ENCODE results near the gene PLXNA2.

PLXNA2 gene

DNA sequence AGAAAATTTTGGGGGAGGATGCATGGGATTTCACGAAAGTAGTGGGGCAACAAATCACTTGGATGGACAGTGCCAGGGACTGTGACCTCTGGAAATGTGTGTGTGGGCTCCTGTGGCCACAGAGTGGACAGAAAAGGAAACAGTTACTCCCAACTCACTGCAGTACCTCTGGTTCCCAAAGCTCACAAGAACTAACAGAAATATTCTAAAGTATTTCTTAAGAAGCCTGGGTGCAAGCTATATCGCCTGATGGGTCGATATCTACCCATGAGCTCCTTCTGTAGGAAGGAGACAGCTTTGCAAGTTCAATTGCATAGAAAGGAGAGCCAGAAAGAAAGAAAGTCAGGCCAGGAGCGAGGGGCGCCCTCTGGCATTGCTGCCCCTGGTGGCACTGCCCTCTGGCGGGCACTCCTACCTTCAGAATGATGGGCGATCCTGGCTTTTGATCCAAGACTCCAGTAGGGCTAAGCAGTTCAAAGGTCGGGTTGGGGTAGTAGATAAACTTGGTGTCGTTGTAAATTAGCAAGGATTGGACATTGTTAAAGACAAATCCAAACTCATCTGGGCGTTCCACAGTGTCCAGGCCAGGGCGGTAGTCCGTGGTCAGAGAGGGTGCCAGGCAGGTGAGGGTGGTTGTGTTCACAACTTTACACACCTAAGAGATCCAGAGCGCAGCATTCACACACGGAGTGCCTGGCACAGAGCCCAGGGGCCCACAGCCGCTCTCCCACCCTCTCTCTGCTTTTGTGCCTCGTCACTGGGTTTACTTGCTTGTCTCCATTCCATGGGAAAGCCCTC lies 198.5 kb downstream of the PLXNA2 start:
- ChIA-PET CTCF (interaction anchor here (0.8 to 4.5 kb wide), 6 partner anchors 15 to 199 kb away, joined by 3 to 25 read pairs (median 4); partner anchors contain the start of gene PLXNA2), POLR2A (no interaction called here)
- no peak for DNase-seq (ENCODE audit: low read depth, low spot score)
- no peak overlapping the region for H3K4me3 ChIP-seq (ENCODE audit: low read depth, low read length)
- TF ChIP-seq, protein P1, sequence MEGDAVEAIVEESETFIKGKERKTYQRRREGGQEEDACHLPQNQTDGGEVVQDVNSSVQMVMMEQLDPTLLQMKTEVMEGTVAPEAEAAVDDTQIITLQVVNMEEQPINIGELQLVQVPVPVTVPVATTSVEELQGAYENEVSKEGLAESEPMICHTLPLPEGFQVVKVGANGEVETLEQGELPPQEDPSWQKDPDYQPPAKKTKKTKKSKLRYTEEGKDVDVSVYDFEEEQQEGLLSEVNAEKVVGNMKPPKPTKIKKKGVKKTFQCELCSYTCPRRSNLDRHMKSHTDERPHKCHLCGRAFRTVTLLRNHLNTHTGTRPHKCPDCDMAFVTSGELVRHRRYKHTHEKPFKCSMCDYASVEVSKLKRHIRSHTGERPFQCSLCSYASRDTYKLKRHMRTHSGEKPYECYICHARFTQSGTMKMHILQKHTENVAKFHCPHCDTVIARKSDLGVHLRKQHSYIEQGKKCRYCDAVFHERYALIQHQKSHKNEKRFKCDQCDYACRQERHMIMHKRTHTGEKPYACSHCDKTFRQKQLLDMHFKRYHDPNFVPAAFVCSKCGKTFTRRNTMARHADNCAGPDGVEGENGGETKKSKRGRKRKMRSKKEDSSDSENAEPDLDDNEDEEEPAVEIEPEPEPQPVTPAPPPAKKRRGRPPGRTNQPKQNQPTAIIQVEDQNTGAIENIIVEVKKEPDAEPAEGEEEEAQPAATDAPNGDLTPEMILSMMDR (IDR thresholded peaks at IDR 0.05; ENCODE audit: insufficient read depth, low read length, missing control alignments): no peak

DNA sequence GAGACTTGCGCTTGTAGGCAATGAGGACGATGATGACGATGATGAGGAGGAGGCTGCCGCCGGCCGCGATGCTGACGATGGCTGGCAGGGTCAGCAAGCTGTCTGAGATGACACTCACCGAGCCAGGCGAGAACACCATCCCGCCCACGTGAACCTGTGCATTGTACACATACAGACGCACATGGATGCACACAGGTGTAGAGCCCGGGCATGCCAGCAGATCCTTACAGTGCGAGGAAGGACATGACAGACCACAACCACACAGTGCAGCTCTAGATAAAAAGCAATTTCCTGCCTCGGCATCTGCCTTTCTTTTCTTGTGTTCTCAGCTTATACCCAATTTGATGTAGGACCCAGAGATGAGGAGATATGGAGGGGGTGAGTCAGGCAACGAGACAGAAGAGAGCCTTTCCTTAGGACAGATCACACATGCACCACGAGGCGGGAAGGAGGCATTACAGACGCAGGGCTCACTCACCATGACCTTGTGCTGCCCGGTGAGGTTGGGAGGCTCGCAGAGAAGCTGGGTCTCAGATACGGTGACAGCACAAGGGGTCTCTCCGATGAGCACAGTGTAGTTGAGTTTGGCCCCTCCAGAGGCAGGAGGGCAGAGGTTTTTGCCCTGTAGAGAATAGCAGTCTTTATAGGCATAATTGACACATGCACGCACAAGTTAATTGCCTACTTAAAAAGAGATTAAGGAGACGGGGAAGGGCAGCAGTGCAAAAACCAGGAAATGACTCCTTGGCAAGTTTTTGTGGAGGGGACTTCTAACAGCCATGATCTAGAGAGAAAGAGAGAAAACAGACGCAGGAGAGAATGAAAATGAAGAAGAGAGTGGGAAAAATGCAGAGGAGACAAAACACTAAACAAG lies 199.4 kb downstream of the PLXNA2 start:
- ChIA-PET CTCF (interaction anchor here (1.3 to 4.5 kb wide), 4 partner anchors 14 to 200 kb away, joined by 4 to 25 read pairs (median 5); partner anchors contain the start of gene PLXNA2), POLR2A (no interaction called here)
- no peak for DNase-seq (ENCODE audit: low read depth, low spot score)
- no peak overlapping the region for H3K4me3 ChIP-seq (ENCODE audit: low read depth, low read length)
- TF ChIP-seq, protein P1 (IDR thresholded peaks at IDR 0.05; ENCODE audit: insufficient read depth, low read length, missing control alignments): no peak

GRCh38 chr1:208043691-208044181 lies 200.4 kb downstream of the PLXNA2 start:
- no peak overlapping the region for H3K4me3 ChIP-seq (ENCODE audit: low read depth, low read length)
- TF ChIP-seq, protein P1 (IDR thresholded peaks at IDR 0.05; ENCODE audit: insufficient read depth, low read length, missing control alignments): no peak
- ChIA-PET CTCF (interaction anchor here (1.5 to 4.5 kb wide), 4 partner anchors 17 to 201 kb away, joined by 4 to 25 read pairs (median 15); partner anchors contain the start of gene PLXNA2), POLR2A (no interaction called here)
- no peak for DNase-seq (ENCODE audit: low read depth, low spot score)

- no peak for DNase-seq (ENCODE audit: low read depth, low spot score)
- ChIA-PET CTCF (interaction anchor here (0.8 to 3.4 kb wide), 12 partner anchors 12 to 202 kb away, joined by 3 to 20 read pairs (median 4); partner anchors contain the start of gene PLXNA2), POLR2A (no interaction called here)
- TF ChIP-seq, protein P1 (IDR thresholded peaks at IDR 0.05; ENCODE audit: insufficient read depth, low read length, missing control alignments): no peak
- no peak overlapping the region for H3K4me3 ChIP-seq (ENCODE audit: low read depth, low read length)
Observed at GRCh38 chr1:208042868-208043267, 201.3 kb downstream of the PLXNA2 start.

DNA sequence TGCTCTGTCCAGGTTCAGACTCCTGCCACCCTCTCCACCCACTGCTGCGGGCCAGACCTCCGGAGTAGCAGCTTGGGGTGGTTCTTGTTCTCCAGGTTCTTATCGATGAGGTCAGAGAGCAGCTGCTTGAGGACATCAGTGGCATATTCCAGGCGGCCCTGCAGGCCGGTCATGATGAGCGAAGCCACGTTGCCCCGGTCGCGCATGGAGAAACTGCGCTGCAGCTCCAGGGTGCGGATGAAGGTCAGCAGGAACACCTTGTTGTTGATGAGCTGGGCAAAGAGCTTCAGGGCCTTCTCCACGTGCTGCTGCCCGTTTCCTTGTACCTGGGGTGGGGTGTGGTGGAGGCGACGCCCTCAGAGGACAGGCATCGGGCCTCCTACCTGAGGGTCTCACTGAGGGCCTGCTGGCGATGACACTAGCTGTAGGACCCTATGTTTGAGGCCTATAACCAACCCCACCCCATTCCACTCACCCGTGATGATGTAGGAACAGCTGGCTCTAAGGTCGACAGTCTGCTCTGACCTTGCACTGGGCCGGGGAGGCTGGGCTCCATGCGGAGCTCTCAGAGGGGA lies 202.1 kb downstream of the PLXNA2 start:
- H3K4me3 ChIP-seq (ENCODE audit: low read depth, low read length): no peak overlapping the region
- TF ChIP-seq, protein P1 (IDR thresholded peaks at IDR 0.05; ENCODE audit: insufficient read depth, low read length, missing control alignments): no peak
- ChIA-PET POLR2A (no interaction called here), CTCF (interaction anchor here (0.8 to 3.4 kb wide), 11 partner anchors 11 to 203 kb away, joined by 3 to 20 read pairs (median 6); partner anchors contain the start of gene PLXNA2)
- no peak for DNase-seq (ENCODE audit: low read depth, low spot score)
